Bronchial epithelial cell (primary cell): ENCODE data around the gene AGAP1. TPM values are rescaled to one million over a fixed set of nuclear protein-coding genes. Genes with fewer than 3 reads are reported as not detected.

Source experiments
- DNase-seq: peaks from one replicate; pipeline ENCODE4 v3.0.0-alpha.2; 2010; ENCODE audit warnings: low read depth
- FAIRE-seq: peaks from 2 replicates; lab custom pipeline; 2011; peaks lifted over from hg19 to GRCh38; lab: Jason Lieb, UNC
- H3K27me3 ChIP-seq: 2 replicates; pipeline ENCODE4 v1.5.1; 2011; ENCODE audit warnings: low read length; ENCODE audit not compliant: control insufficient read depth, insufficient read depth
- H3K36me3 ChIP-seq: 2 replicates; pipeline ENCODE4 v1.5.1; 2011; ENCODE audit warnings: low read length; ENCODE audit not compliant: control insufficient read depth, insufficient read depth
- H3K4me3 ChIP-seq: 2 replicates; pipeline ENCODE4 v1.5.1; 2011; ENCODE audit warnings: mild to moderate bottlenecking, low read depth, low read length, control low read depth
- CTCF ChIP-seq: IDR thresholded peaks from 2 replicates; pipeline ENCODE4 v1.5.1; 2011; ENCODE audit warnings: mild to moderate bottlenecking, moderate library complexity, low read length, control low read depth, inconsistent platforms; ENCODE audit not compliant: insufficient read depth, severe bottlenecking
- total RNA-seq: library from RNA; depleted of rRNA; stranded (reverse); fragments of >200 nt; gene quantifications from 2 replicates; pipeline ENCODE4 v1.2.1, GENCODE V29; 2014

AGAP1 gene
- total RNA-seq, 1 donor from 2014 or later, result 22.4 TPM

GRCh38 chr2:235546436-235546835 is 52.6 kb downstream of the AGAP1 start:
- no peak for TF ChIP-seq CTCF
- Histone ChIP-seq H3K36me3 (no peaks in the 10 kb centered on the region), H3K4me3 (no peak overlapping the region), H3K27me3 (no peaks in the 10 kb centered on the region)
- FAIRE-seq, result no peak
- no peak for DNase-seq

- no peak overlapping the region for H3K4me3 ChIP-seq
- H3K27me3 ChIP-seq, result no peaks in the 10 kb centered on the region
- FAIRE-seq, result no peak
- TF ChIP-seq CTCF, result no peak
- DNase-seq, result no peak
- no peaks in the 10 kb centered on the region for H3K36me3 ChIP-seq
Observed at GRCh38 chr2:235549735-235550377, 56.0 kb downstream of the AGAP1 start.

GRCh38 chr2:235550378-235550760 is 56.5 kb downstream of the AGAP1 start:
- FAIRE-seq, result no peak
- no peak overlapping the region for H3K4me3 ChIP-seq
- no peak for TF ChIP-seq CTCF
- H3K27me3 ChIP-seq, result no peaks in the 10 kb centered on the region
- no peak for DNase-seq
- H3K36me3 ChIP-seq, result no peaks in the 10 kb centered on the region

- no peaks in the 10 kb centered on the region for H3K27me3 ChIP-seq
- no peak for DNase-seq
- no peak for TF ChIP-seq CTCF
- FAIRE-seq, result no peak
- no peak overlapping the region for H3K4me3 ChIP-seq
- H3K36me3 ChIP-seq, result no peaks in the 10 kb centered on the region
Observed at GRCh38 chr2:235550946-235551345, 57.1 kb downstream of the AGAP1 start.

GRCh38 chr2:235551965-235552364 is 58.1 kb downstream of the AGAP1 start:
- Histone ChIP-seq H3K27me3 (no peaks in the 10 kb centered on the region), H3K4me3 (no peak overlapping the region), H3K36me3 (no peaks in the 10 kb centered on the region)
- TF ChIP-seq CTCF, result peak; percentile 64
- DNase-seq (peak; percentile 37), FAIRE-seq (no peak)

GRCh38 chr2:235552671-235553070 is 58.8 kb downstream of the AGAP1 start:
- H3K36me3 ChIP-seq, result no peaks in the 10 kb centered on the region
- H3K4me3 ChIP-seq, result no peak overlapping the region
- DNase-seq (no peak), FAIRE-seq (no peak)
- no peak for TF ChIP-seq CTCF
- H3K27me3 ChIP-seq, result no peaks in the 10 kb centered on the region
